ENCODE results near the gene EIF4G3. TPM values are rescaled to one million over a fixed set of nuclear protein-coding genes. Genes with fewer than 3 reads are reported as not detected.

The EIF4G3 gene
- total and polyA plus RNA-seq, 2 of the 8 experiments (the other 6 are each of a cell fraction or from before 2014, with no cell fraction given), result 47.5 to 66.6 TPM

DNA sequence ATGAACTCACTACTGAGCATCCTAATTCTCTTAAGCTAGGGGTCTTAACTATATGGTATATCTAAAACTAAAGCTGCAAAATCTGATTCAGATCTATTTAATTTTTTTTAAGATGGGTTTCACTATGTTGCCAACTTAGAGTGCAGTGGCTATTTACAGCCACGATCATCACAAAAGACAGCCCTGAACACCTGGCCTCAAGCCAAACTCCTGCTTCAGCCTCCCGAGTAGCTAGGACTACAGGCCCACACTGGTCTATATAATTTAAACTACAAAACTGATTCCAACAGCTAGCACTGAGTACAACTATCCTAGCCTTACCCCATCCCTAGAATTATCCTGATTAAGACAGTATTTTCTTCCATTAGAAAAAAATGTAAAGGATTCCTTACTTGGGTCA lies 37.1 kb downstream of the EIF4G3 start:
- H3K27ac ChIP-seq (ENCODE audit: low read depth, low read length), result no peak overlapping the region
- no peak overlapping the region for H3K18ac ChIP-seq (ENCODE audit: extremely low read depth, low read length)
- H3K4me2 ChIP-seq (ENCODE audit: insufficient read depth in 1 of 2, low read depth in 2 of 2, low read length in 2 of 2), result no peak overlapping the region
- no peak overlapping the region for H2BK12ac ChIP-seq (ENCODE audit: low read depth, low read length)
- H2BK5ac ChIP-seq (ENCODE audit: low read depth, low read length), result no peak overlapping the region
- H4K20me1 ChIP-seq (replicated peaks in 1 of 2; ENCODE audit: control insufficient read depth in 1 of 2, insufficient read depth in 2 of 2, low read length in 2 of 2), result peaks cover 0 to 4% of the 10 kb centered on the region in 2 experiments
- no peak overlapping the region for H2BK120ac ChIP-seq (replicated peaks; ENCODE audit: low read depth, low read length)
- DNase-seq (ENCODE audit: low read depth in 1 of 2, low spot score in 2 of 2) (no peak), FAIRE-seq (no peak)
- no peak overlapping the region for H3K4me3 ChIP-seq (ENCODE audit: extremely low read depth in 1 of 4, insufficient read depth in 2 of 4, low read depth in 3 of 4, low read length in 4 of 4)
- no peaks in the 10 kb centered on the region for H3K23me2 ChIP-seq (ENCODE audit: low read depth, low read length)
- no peaks in the 10 kb centered on the region for H3K27me3 ChIP-seq (replicated peaks in 1 of 4; ENCODE audit: control insufficient read depth in 3 of 4, extremely low read depth in 1 of 4, insufficient read depth in 3 of 4, low read length in 3 of 4)
- H3K9me3 ChIP-seq (ENCODE audit: insufficient read depth in 2 of 2, low read depth in 1 of 2, low read length in 1 of 2), result no peaks in the 10 kb centered on the region
- H3K9ac ChIP-seq (replicated peaks in 1 of 4; ENCODE audit: extremely low read depth in 1 of 4, low read depth in 3 of 4, low read length in 3 of 4), result no peak overlapping the region
- H3K4me1 ChIP-seq (replicated peaks in 1 of 4; ENCODE audit: control insufficient read depth in 3 of 4, insufficient read depth in 4 of 4, low read length in 3 of 4), result no peaks in the 10 kb centered on the region
- H2BK20ac ChIP-seq (ENCODE audit: low read length), result no peak overlapping the region
- H2AK5ac ChIP-seq (ENCODE audit: low read depth, low read length), result no peak overlapping the region
- ChIA-PET CTCF (ENCODE audit: partially characterized antibody) (no interaction called here), POLR2A (ENCODE audit: partially characterized antibody) (interaction anchor here (1.3 kb wide), 1 partner anchor 10 kb away, joined by 5 read pairs; no protein-coding TSS in a partner anchor)
- H3K79me2 ChIP-seq (ENCODE audit: control insufficient read depth in 1 of 2, insufficient read depth in 2 of 2, low read length in 2 of 2), result peaks cover 3 to 66% of the 10 kb centered on the region in 2 experiments; a peak in 2 of 4 replicates
- no peak overlapping the region for H4K8ac ChIP-seq (ENCODE audit: extremely low read depth, insufficient read depth, low read length)
- 89% methylated on average over 2 of the region's 2 CpGs; no CpG with 5 or more reads in 1 of the 2 experiments for WGBS, 2 experiments (ENCODE audit: extremely low coverage in 1 of 2, insufficient coverage in 1 of 2, insufficient read length in 1 of 2, insufficient replicate concordance in 2 of 2, low coverage in 1 of 2, low lambda C conversion rate in 2 of 2, missing lambda C conversion rate in 1 of 2)
- peaks cover 0 to 6% (median 2%) of the 10 kb centered on the region in 4 experiments; a peak in 1 of 8 replicates for H3K36me3 ChIP-seq (ENCODE audit: control insufficient read depth in 2 of 4, insufficient read depth in 4 of 4, low read length in 3 of 4)
- H4K91ac ChIP-seq (replicated peaks; ENCODE audit: insufficient read length, low read length), result no peak overlapping the region
- no peak overlapping the region for H3K56ac ChIP-seq (replicated peaks; ENCODE audit: insufficient read length, low read depth, low read length)
- H4K5ac ChIP-seq (ENCODE audit: insufficient read length, low read depth, low read length), result no peak overlapping the region
- H2BK15ac ChIP-seq (ENCODE audit: low read length), result no peak overlapping the region
- no peak overlapping the region for H2AFZ ChIP-seq (ENCODE audit: low read length)
- H3K79me1 ChIP-seq (ENCODE audit: low read depth, low read length), result peaks cover 2% of the 10 kb centered on the region; the same call in 1 of the 2 replicates
- no peak overlapping the region for H3K4ac ChIP-seq (replicated peaks; ENCODE audit: insufficient read length, low read depth, low read length)
- H3K14ac ChIP-seq (ENCODE audit: insufficient read length), result no peak overlapping the region
- no peak overlapping the region for H3K23ac ChIP-seq (ENCODE audit: insufficient read length)
- TF ChIP-seq JUND (IDR thresholded peaks at IDR 0.05; ENCODE audit: low read length) (no peak), SP4 (IDR thresholded peaks at IDR 0.05; ENCODE audit: low read length) (no peak)
